C4-2B (cell line): ENCODE results near the gene TFEB.

ENCODE experiments used
- H3K27ac ChIP-seq: fragments of 450-650 bp; 2 replicates; pipeline ENCODE4 v1.5.1; 2017
- ZFX ChIP-seq: fragments of 450-650 bp; IDR thresholded peaks from 2 replicates; pipeline ENCODE4 v1.6.1; 2017
- TF ChIP-seq, protein P1 (sequence below): fragments of 450-650 bp; conservative IDR thresholded peaks from 2 replicates; pipeline ENCODE4 v1.5.1; 2017; ENCODE audit warnings: mild to moderate bottlenecking

TFEB gene

DNA sequence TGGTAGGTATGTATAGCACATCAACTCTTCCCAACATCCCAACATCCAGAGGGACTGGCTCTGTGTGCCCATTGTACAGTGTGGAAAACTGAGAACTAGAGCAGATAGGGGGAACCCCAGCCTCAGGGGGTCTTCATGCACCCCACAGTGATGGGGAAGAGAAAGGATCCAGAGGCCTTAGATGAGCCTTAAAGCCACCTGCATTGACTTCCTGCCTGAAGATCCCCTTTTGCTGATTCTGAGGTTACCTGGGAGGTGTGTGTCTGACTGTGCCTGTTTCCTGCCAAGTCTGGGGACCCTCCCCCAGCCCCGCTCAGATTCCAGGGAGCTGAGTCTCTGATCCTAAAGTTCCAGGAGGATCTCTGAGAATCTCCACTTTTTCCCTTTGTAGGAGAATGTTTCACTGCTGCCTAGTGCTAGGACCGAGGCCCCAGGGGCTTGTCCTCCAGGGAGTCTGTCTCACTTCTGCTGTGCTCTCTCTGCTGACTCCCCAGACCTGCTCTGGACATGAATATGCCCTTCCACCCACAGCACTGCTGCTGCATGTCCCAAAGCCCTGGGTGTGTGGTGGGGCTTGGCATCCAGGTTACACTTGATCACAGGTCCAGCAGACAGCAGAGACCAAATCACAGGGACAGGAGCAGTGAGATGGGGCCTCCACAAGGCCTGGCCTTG is 24.6 kb upstream of the TFEB start:
- no peak for TF ChIP-seq ZFX
- TF ChIP-seq, protein P1, sequence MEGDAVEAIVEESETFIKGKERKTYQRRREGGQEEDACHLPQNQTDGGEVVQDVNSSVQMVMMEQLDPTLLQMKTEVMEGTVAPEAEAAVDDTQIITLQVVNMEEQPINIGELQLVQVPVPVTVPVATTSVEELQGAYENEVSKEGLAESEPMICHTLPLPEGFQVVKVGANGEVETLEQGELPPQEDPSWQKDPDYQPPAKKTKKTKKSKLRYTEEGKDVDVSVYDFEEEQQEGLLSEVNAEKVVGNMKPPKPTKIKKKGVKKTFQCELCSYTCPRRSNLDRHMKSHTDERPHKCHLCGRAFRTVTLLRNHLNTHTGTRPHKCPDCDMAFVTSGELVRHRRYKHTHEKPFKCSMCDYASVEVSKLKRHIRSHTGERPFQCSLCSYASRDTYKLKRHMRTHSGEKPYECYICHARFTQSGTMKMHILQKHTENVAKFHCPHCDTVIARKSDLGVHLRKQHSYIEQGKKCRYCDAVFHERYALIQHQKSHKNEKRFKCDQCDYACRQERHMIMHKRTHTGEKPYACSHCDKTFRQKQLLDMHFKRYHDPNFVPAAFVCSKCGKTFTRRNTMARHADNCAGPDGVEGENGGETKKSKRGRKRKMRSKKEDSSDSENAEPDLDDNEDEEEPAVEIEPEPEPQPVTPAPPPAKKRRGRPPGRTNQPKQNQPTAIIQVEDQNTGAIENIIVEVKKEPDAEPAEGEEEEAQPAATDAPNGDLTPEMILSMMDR, result no peak
- no peak overlapping the region for H3K27ac ChIP-seq

DNA sequence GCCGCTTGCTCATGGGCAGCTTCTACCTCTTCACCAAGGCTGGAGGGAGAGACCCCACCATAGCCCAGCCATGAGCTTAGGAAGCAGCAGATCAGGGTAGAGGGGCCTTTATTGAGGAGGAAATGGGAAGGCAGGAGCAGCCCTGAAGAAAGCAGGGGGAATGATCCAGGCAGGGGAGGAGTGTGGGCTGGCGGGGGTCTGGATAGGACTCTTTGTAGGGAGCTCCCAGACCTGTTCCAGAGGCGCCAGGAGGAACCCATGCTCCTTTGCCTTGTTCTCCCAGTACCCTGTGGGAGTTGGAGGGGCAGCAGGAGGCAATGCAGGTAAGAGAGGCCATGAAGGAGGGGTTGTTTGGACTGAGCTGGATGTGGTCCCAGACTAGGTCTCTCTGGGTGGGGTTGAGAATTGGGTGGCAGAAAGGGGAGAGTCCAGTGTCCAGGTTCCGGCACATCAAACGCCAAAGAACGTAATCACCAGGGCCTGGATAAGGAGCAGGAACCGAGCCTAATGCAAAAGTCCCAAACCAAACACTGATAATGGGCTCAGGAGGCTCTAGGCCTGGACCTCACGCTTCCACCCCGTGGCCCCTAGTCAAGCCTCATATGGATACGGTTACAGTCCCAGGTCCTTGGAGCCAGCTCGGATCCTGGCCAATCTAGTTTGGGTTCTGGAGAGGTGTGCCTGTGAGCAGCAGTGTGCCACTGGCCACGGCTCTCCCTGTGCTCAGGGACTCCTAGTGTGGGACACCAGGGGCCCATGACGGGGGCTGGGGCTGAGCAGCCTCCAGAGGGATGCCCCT is 23.9 kb upstream of the TFEB start:
- H3K27ac ChIP-seq, result no peak overlapping the region
- TF ChIP-seq, protein P1, result no peak
- TF ChIP-seq ZFX, result no peak

- no peak for TF ChIP-seq ZFX
- TF ChIP-seq, protein P1, result no peak
- no peak overlapping the region for H3K27ac ChIP-seq
These were observed 23.2 kb upstream of the TFEB start for GRCh38 chr6:41758641-41759035.

DNA sequence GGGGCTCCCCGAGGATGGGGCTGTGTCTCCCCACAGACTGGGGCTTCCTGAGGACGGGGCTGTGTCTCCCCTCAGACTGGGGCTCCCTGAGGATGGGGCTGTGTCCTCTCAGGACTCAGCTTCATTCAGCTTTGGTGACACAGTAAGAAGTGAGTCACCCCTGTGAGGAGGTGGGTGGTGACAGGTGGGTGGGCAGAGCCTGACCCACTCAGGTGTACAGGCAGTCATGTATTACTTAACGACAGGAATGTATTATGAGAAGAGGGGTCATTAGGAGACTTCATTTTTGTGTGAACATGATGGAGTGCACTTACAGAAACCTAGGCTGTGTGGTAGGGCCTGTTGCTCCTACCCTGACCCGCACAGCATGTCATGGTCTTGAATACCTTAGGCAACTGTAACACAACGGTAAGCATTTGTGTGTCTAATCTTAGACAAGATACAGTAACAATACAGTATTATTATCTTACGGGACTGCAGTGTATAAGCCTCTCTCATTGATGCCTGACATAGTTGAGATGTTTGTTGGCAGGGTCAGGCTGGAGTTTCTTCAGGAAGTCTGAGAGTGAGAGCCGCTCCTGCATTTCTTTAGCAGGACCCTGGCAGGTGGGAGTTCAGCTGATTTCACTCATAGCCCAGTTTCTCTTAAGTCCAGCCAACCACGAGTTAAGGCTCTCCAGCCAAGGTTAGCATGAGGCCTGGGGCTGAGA is 22.7 kb upstream of the TFEB start:
- TF ChIP-seq ZFX, result no peak
- TF ChIP-seq, protein P1, result no peak
- H3K27ac ChIP-seq, result no peak overlapping the region

DNA sequence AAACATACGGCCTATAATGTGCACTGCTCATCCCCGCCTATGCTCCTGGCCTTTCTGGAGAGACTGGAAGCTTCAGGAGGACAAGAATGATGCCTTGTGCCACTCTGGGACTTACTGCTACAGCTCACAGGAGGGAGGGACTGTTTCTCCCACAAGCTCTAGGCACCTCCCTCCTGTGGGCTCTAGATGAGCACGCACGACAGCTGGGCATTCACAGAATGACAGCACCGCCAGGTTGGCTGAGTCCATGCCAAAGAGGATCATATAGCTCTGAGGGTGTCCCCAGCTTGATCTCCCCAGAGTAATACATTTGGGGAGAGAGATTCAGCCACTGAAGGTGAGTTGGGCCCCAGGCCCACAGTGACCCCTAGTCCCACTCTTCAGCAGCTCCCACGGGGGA is 21.9 kb upstream of the TFEB start:
- no peak for TF ChIP-seq ZFX
- TF ChIP-seq, protein P1, result no peak
- H3K27ac ChIP-seq, result no peak overlapping the region

- TF ChIP-seq, protein P1, result no peak
- no peak for TF ChIP-seq ZFX
- H3K27ac ChIP-seq, result no peak overlapping the region
These were observed 20.9 kb upstream of the TFEB start for GRCh38 chr6:41756354-41756753.

GRCh38 chr6:41755895-41756294 is 20.5 kb upstream of the TFEB start:
- TF ChIP-seq, protein P1, result no peak
- no peak for TF ChIP-seq ZFX
- no peak overlapping the region for H3K27ac ChIP-seq
